D721Med (cell line): ENCODE results near the gene CHMP4B.

Experiments
- DNase-seq: peaks from one replicate; pipeline ENCODE4 v3.0.0; 2011; ENCODE audit warnings: low spot score; ENCODE audit not compliant: insufficient read length
- FAIRE-seq: peaks from 2 replicates; lab custom pipeline; 2011; peaks lifted over from hg19 to GRCh38; lab: Jason Lieb, UNC
- CTCF ChIP-seq: IDR thresholded peaks from 2 replicates; pipeline ENCODE4 v1.5.1; 2012; ENCODE audit warnings: mild to moderate bottlenecking, control low read depth; ENCODE audit not compliant: insufficient read depth; ENCODE audit errors: missing control alignments

CHMP4B gene

GRCh38 chr20:33793011-33793931 lies 17.9 kb upstream of the CHMP4B start:
- FAIRE-seq (no peak), DNase-seq (no peak)
- no peak for TF ChIP-seq CTCF

DNA sequence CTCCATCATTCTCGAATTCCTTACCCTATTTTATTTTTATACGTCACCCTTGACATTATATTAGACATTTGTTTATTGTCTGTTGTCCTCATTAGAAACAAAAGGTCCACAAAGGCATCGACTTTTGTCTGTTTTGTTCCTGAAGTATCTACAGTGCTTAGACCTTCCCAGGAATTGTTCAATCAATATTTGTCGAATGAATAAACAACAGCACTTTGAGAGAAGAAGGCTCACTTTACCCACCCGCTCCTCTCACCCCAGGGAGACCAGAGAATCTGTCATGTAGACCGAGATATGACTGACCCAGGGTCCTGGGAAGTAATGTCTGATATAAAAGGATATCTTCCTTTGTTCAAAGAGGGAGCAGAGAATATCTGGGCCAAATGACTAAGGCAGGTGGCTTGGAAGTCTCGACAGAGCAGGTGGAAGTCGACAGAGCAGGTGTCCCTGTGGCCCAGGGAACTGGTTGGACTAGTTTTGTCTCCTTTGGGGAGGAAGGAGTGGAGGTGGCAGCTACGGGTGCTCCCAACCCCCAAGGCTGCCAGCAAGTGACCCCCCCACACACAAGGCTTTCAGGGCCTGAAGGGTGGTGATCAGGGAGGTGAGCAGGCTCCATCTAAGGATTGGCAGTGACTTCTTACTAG lies 14.8 kb upstream of the CHMP4B start:
- FAIRE-seq (no peak), DNase-seq (no peak)
- TF ChIP-seq CTCF, result no peak

DNA sequence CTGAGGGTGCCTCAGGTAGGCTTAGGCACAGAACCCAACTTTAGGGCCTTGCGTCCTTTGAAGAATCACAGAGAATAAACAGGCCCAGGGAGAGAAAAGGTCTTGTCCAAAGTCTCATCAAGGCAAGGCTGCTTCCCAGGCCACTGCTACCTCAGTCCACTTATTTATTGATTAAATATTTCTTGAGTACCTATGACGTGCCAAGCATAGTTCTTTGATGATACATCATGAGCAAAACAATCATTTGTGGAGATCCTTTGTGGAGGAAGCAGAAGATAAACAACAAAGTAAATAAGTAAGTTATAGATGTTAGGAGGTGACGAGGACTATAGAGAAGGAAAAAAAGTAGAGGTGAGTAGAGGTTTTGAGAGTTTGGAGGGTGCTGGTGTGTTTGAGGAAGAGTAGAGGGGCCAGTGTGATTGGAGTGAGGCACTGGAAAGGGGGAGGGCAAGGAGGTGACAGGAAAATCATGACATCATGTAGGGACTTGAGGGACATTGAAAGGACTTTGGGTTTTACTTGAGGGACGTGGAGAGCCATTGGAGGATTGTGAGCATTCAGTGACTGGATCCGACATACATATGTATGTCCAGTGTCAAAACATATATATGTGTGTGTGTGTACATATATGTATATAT lies 14.1 kb upstream of the CHMP4B start:
- DNase-seq, result no peak
- no peak for FAIRE-seq
- no peak for TF ChIP-seq CTCF

GRCh38 chr20:33798444-33798843 lies 12.7 kb upstream of the CHMP4B start:
- FAIRE-seq (no peak), DNase-seq (no peak)
- TF ChIP-seq CTCF, result no peak

GRCh38 chr20:33803921-33804337 lies 7.2 kb upstream of the CHMP4B start:
- FAIRE-seq (no peak), DNase-seq (no peak)
- no peak for TF ChIP-seq CTCF

DNA sequence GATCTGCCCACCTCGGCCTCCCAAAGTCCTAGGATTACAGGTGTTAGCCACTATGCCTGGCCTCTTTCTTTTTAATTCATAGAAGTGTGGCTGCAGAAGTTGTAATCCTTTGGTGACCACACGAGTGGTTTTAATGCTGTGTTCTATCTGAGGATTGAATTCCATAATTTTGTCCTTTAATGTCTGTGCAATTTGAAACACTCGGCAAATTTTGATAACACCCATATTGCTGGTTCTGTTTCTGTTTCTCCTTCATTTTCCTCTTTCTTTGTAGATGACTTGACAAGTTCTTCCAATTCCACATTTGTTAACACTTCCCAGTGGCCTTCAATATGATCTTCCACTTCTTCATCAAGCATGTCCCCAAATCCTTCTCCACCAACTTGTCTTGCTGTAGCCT lies 2.8 kb upstream of the CHMP4B start:
- TF ChIP-seq CTCF, result no peak
- DNase-seq, result no peak
- FAIRE-seq, result no peak
